ENCODE measurements around the gene DOK3. TPM values are rescaled to one million over a fixed set of nuclear protein-coding genes. Genes with fewer than 3 reads are reported as not detected.

The DOK3 gene
- total and polyA plus RNA-seq, 12 donors = 0.74 to 11.4 (median 2.3) TPM

DNA sequence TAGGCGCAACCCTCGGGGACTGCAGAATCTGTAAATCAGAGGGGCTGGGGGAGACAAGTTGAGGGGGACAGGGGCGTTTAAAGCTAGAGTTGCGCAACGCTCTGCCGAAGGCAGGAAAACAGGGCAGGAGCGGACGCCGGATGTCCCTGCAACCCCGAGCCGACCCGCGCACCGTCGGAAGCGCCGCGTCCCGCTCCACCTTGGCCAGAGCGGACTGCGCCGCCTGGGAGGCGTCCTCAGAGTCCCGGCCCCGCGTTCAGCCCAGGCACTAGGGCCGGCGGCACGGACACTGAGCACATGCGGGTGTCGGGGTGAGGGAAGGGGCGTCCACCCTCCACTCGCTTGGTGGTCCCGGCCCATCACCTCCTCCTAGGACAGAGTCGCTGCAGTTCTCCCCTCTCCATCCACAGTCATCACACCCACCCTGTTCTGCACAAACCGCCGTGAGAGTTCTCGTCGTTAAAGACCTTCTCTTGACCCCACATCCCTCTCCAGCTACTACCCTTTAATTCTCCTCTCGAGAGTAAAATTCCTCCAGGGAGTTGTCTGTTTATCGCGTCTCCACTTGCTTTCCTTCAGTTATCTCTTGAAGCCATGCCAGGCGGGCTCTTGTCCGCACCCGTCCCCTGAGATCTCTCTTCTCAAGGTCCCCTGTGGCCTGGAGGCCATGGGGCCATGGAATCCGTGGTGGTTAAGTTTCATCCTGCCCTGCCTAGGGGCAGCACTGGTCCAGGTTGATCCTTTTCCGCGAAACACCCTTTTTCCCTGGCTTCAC is 11.4 kb downstream of the DOK3 start:
- peak overlapping the region in 9 of 10 donors; percentile 77 to 93 (median 91) for H3K4me3 ChIP-seq
- 8 to 10% methylated on average over 48 of the region's 48 CpGs for WGBS, 2 donors
- H3K4me1 ChIP-seq = peaks cover 15 to 71% (median 59%) of the 10 kb centered on the region in 9 donors
- H3K27ac ChIP-seq = peak overlapping the region; percentile 11 to 98 (median 94)
- H3K27me3 ChIP-seq = no peaks in the 10 kb centered on the region
- peak in 1 of 2 donors; percentile 67 for DNase-seq
- no peaks in the 10 kb centered on the region for H3K9me3 ChIP-seq
- intact Hi-C loops (cut with DNase I) = loop anchor here in 4 of 10 donors (1.0 to 10.0 kb wide), 4 partner anchors 41 to 186 kb away; partner anchors contain the start of gene MXD3 (in 2 of the 4)
- TF ChIP-seq, protein P1, sequence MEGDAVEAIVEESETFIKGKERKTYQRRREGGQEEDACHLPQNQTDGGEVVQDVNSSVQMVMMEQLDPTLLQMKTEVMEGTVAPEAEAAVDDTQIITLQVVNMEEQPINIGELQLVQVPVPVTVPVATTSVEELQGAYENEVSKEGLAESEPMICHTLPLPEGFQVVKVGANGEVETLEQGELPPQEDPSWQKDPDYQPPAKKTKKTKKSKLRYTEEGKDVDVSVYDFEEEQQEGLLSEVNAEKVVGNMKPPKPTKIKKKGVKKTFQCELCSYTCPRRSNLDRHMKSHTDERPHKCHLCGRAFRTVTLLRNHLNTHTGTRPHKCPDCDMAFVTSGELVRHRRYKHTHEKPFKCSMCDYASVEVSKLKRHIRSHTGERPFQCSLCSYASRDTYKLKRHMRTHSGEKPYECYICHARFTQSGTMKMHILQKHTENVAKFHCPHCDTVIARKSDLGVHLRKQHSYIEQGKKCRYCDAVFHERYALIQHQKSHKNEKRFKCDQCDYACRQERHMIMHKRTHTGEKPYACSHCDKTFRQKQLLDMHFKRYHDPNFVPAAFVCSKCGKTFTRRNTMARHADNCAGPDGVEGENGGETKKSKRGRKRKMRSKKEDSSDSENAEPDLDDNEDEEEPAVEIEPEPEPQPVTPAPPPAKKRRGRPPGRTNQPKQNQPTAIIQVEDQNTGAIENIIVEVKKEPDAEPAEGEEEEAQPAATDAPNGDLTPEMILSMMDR (IDR thresholded peaks at IDR 0.05) = no peak
- H3K36me3 ChIP-seq = peaks cover 0 to 17% (median 0%) of the 10 kb centered on the region in 9 donors
- peak in 6 of 8 donors; percentile 2 to 22 (median 11) for ATAC-seq

DNA sequence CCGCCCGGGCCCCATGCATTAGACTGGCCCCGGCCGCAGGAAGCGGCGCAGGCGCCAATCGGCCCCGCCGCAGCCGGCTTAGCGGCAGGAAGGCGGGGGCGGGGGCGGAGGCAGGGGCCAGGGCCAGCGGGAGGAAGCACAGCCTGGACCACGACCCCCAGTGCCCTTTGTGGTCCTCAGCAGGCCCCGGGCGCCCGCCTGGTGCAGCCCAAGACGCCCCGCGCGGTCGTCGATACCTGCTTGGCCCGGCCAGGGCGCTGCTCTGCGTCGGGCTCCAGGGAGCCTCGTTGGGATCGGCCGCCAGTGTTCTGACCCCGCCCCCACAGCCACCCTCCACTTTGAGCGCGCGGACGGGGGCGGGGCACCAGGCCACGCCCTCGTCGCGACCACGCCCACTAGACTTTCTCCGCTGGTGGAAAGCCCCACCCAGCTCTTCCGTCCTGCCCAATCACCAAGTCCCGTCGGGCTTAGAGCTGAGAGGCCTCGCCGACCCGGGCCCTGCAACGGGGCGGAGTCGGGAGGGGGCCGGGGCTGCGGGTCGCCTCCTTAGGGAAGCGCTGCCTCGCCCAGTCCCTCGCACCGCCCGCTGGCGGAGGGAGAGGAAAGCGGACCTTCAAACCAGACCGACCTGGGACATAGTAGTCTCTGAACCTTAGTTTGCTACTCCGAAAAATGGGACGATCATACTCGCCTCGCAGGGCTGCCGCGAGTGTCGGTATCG is 12.2 kb downstream of the DOK3 start, which contains the start of gene PDLIM7:
Gene PDLIM7, minus strand, starts transcription at position 313 of the 721 bp plus-strand sequence. CDS start 1,092 bp downstream, outside the sequence.
- Histone ChIP-seq H3K4me3 (peak within 1 kb of the TSS; percentile 57 to 93 (median 90)), H3K4me1 (peaks cover 15 to 76% (median 63%) of the 10 kb centered on the region in 9 donors), H3K9me3 (no peaks in the 10 kb centered on the region), H3K27ac (peak within 1 kb of the TSS; percentile 81 to 98 (median 94)), H3K27me3 (no peaks in the 10 kb centered on the region), H3K36me3 (peaks cover 0 to 24% (median under 1%) of the 10 kb centered on the region in 9 donors)
- TF ChIP-seq, protein P1 (IDR thresholded peaks at IDR 0.05) = peak in 3 of 9 donors; percentile 9 to 42 (median 36)
- intact Hi-C loops (cut with DNase I) = loop anchor here in 7 of 10 donors (1.0 to 10.0 kb wide), 8 partner anchors 40 to 185 kb away; partner anchors contain the start of genes MXD3 (in 2 of the 7) and GRK6 (in 1 of the 7)
- 0 to 1% methylated on average over 72 to 73 of the region's 73 CpGs for WGBS, 2 donors
- peak; percentile 95 to 96 for DNase-seq
- peak; percentile 81 to 90 (median 88) for ATAC-seq

DNA sequence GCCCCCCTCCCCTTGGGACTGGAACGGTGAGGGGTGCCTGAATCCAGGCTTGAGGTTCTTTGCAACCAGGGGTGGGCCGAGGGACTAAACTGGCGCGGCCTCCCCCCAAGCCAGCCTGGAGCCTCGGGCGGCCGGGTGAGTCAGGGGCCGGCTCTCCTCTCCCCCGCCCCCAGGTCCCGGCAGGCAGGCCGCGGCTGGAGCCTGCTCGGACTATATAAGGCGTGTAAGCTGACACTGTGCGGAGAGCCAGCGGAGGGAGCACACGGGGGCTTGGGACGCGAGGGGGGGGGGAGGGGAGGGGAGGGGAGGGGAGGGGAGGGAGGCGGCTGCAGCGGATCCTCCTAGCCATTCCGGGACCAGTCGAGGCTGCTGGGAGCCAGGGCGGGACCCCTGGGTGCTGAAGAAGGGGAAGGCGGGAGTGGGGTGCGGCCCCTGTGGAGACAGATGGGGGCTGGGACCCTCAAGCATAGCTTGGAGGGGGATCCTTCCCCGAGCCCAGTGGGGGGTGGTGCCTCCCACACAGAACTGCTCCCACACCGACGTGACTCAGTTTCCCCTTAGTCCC is 12.8 kb downstream of the DOK3 start:
- peaks cover 0 to 31% (median 5%) of the 10 kb centered on the region in 9 donors for H3K36me3 ChIP-seq
- TF ChIP-seq, protein P1 (IDR thresholded peaks at IDR 0.05) = no peak
- peak; percentile 43 to 78 (median 60) for ATAC-seq
- no peaks in the 10 kb centered on the region for H3K27me3 ChIP-seq
- no peaks in the 10 kb centered on the region for H3K9me3 ChIP-seq
- intact Hi-C loops (cut with DNase I) = loop anchor here in 6 of 10 donors (1.0 to 10.0 kb wide), 7 partner anchors 40 to 185 kb away; partner anchors contain the start of genes MXD3 (in 2 of the 6) and GRK6 (in 1 of the 6)
- WGBS, 2 donors = 1 to 3% methylated on average over 13 to 29 of the region's 29 CpGs
- DNase-seq = peak; percentile 75 to 79
- H3K4me3 ChIP-seq = peak overlapping the region; percentile 57 to 93 (median 90)
- peaks cover 15 to 80% (median 64%) of the 10 kb centered on the region in 9 donors for H3K4me1 ChIP-seq
- H3K27ac ChIP-seq = peak overlapping the region; percentile 81 to 98 (median 94)

Data from heart right ventricle (tissue), 16 donors.